ENCODE measurements around the gene CRYZL1. TPM values are rescaled to one million over a fixed set of nuclear protein-coding genes. Genes with fewer than 3 reads are reported as not detected.

The CRYZL1 gene
- polyA plus RNA-seq, 1 donor (not counting 4 experiments of a cell fraction or from before 2014, with no cell fraction given) = 48.9 TPM

- Histone ChIP-seq H3K4me1 (ENCODE audit: control insufficient read depth, extremely low read depth, insufficient read depth, low read length) (no peaks in the 10 kb centered on the region), H3K27ac (ENCODE audit: control insufficient read depth, insufficient read depth, low read length) (no peak overlapping the region), H3K27me3 (ENCODE audit: control insufficient read depth, extremely low read depth, insufficient read depth, low read length) (no peaks in the 10 kb centered on the region), H2AFZ (ENCODE audit: control insufficient read depth, low read length) (no peak overlapping the region), H3K9me1 (ENCODE audit: control insufficient read depth, extremely low read depth, insufficient read depth, low read length) (no peaks in the 10 kb centered on the region), H3K9me3 (ENCODE audit: control insufficient read depth, low read depth, low read length) (no peaks in the 10 kb centered on the region), H3K79me2 (ENCODE audit: control insufficient read depth, insufficient read depth, low read length) (peaks cover 98% of the 10 kb centered on the region), H3K4me3 (ENCODE audit: control insufficient read depth in 2 of 3, extremely low read depth in 1 of 3, insufficient read depth in 2 of 3, low read depth in 1 of 3, low read length in 3 of 3) (no peak overlapping the region), H4K20me1 (ENCODE audit: control insufficient read depth, extremely low read depth, insufficient read depth, low read length) (peaks cover 50% of the 10 kb centered on the region), H3K4me2 (ENCODE audit: control insufficient read depth, extremely low read depth, insufficient read depth, low read depth, low read length) (no peak overlapping the region), H3K9ac (ENCODE audit: control insufficient read depth, extremely low read depth, insufficient read depth, low read length) (no peak overlapping the region), H3K36me3 (ENCODE audit: control insufficient read depth in 2 of 2, extremely low read depth in 1 of 2, insufficient read depth in 2 of 2, low read length in 2 of 2) (peaks cover 44 to 57% of the 10 kb centered on the region in 2 experiments)
- DNase-seq (ENCODE audit: low read depth, low spot score) = no peak
- FAIRE-seq = no peak
- TF ChIP-seq, protein P1, sequence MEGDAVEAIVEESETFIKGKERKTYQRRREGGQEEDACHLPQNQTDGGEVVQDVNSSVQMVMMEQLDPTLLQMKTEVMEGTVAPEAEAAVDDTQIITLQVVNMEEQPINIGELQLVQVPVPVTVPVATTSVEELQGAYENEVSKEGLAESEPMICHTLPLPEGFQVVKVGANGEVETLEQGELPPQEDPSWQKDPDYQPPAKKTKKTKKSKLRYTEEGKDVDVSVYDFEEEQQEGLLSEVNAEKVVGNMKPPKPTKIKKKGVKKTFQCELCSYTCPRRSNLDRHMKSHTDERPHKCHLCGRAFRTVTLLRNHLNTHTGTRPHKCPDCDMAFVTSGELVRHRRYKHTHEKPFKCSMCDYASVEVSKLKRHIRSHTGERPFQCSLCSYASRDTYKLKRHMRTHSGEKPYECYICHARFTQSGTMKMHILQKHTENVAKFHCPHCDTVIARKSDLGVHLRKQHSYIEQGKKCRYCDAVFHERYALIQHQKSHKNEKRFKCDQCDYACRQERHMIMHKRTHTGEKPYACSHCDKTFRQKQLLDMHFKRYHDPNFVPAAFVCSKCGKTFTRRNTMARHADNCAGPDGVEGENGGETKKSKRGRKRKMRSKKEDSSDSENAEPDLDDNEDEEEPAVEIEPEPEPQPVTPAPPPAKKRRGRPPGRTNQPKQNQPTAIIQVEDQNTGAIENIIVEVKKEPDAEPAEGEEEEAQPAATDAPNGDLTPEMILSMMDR (optimal IDR thresholded peaks at IDR 0.05 in 1 of 3, IDR thresholded peaks at IDR 0.05 in 1 of 3, conservative IDR thresholded peaks at IDR 0.05 in 1 of 3; ENCODE audit: extremely low read depth in 1 of 3, insufficient read depth in 2 of 3, low read length in 3 of 3) = no peak
- TF ChIP-seq EZH2 (IDR thresholded peaks at IDR 0.05; ENCODE audit: low read length) = no peak
- dilution Hi-C loops (cut with MboI; ENCODE audit: extremely low pct_ligation_motif_present, low sequenced_read_pairs) = no loop called here
Observed at GRCh38 chr21:33551664-33552063, 89.9 kb downstream of the CRYZL1 start.

GRCh38 chr21:33550772-33551660, 90.5 kb downstream of the CRYZL1 start:
- H3K27me3 ChIP-seq (ENCODE audit: control insufficient read depth, extremely low read depth, insufficient read depth, low read length) = no peaks in the 10 kb centered on the region
- H3K4me1 ChIP-seq (ENCODE audit: control insufficient read depth, extremely low read depth, insufficient read depth, low read length) = no peaks in the 10 kb centered on the region
- FAIRE-seq (no peak), DNase-seq (ENCODE audit: low read depth, low spot score) (no peak)
- H3K9me3 ChIP-seq (ENCODE audit: control insufficient read depth, low read depth, low read length) = no peaks in the 10 kb centered on the region
- H3K9ac ChIP-seq (ENCODE audit: control insufficient read depth, extremely low read depth, insufficient read depth, low read length) = no peak overlapping the region
- peaks cover 99% of the 10 kb centered on the region for H3K79me2 ChIP-seq (ENCODE audit: control insufficient read depth, insufficient read depth, low read length)
- no peak overlapping the region for H3K4me2 ChIP-seq (ENCODE audit: control insufficient read depth, extremely low read depth, insufficient read depth, low read depth, low read length)
- no peak overlapping the region for H2AFZ ChIP-seq (ENCODE audit: control insufficient read depth, low read length)
- dilution Hi-C loops (cut with MboI; ENCODE audit: extremely low pct_ligation_motif_present, low sequenced_read_pairs) = no loop called here
- no peak overlapping the region for H3K27ac ChIP-seq (ENCODE audit: control insufficient read depth, insufficient read depth, low read length)
- H3K36me3 ChIP-seq (ENCODE audit: control insufficient read depth in 2 of 2, extremely low read depth in 1 of 2, insufficient read depth in 2 of 2, low read length in 2 of 2) = peaks cover 43 to 57% of the 10 kb centered on the region in 2 experiments
- H3K4me3 ChIP-seq (ENCODE audit: control insufficient read depth in 2 of 3, extremely low read depth in 1 of 3, insufficient read depth in 2 of 3, low read depth in 1 of 3, low read length in 3 of 3) = no peak overlapping the region
- TF ChIP-seq, protein P1 (optimal IDR thresholded peaks at IDR 0.05 in 1 of 3, IDR thresholded peaks at IDR 0.05 in 1 of 3, conservative IDR thresholded peaks at IDR 0.05 in 1 of 3; ENCODE audit: extremely low read depth in 1 of 3, insufficient read depth in 2 of 3, low read length in 3 of 3) = no peak
- TF ChIP-seq EZH2 (IDR thresholded peaks at IDR 0.05; ENCODE audit: low read length) = no peak
- no peaks in the 10 kb centered on the region for H3K9me1 ChIP-seq (ENCODE audit: control insufficient read depth, extremely low read depth, insufficient read depth, low read length)
- H4K20me1 ChIP-seq (ENCODE audit: control insufficient read depth, extremely low read depth, insufficient read depth, low read length) = peaks cover 47% of the 10 kb centered on the region
